Neuronal stem cell (in vitro differentiated cells): ENCODE measurements around the gene INTS1.
A peak's percentile ranks its signal among the peaks of the same experiment; 100 is the strongest.

Experiments
- DNase-seq: peaks from one replicate; pipeline ENCODE4 v3.0.0-alpha.2; 2013; ENCODE audit warnings: low spot score
- H2AFZ ChIP-seq: one replicate; pipeline ENCODE4 v1.6.1; 2013; ENCODE audit warnings: mild to moderate bottlenecking, low read length, inconsistent platforms
- H2AK5ac ChIP-seq: 2 replicates; pipeline ENCODE4 v1.6.1; 2013; ENCODE audit warnings: low read depth, mild to moderate bottlenecking, inconsistent platforms, low read length, moderate library complexity, mixed read lengths
- H2BK120ac ChIP-seq: 2 replicates; pipeline ENCODE4 v1.6.1; 2013; ENCODE audit warnings: low read depth, mild to moderate bottlenecking, inconsistent platforms, low read length, moderate library complexity, mixed read lengths
- H2BK12ac ChIP-seq: one replicate; pipeline ENCODE4 v1.6.1; 2013; ENCODE audit warnings: low read length, inconsistent platforms
- H2BK15ac ChIP-seq: 2 replicates; pipeline ENCODE4 v1.6.1; 2013; ENCODE audit warnings: mild to moderate bottlenecking, low read length, inconsistent platforms, mixed read lengths
- H2BK5ac ChIP-seq: one replicate; pipeline ENCODE4 v1.6.1; 2013; ENCODE audit warnings: inconsistent platforms, mild to moderate bottlenecking, low read length, moderate library complexity
- H3K14ac ChIP-seq: one replicate; pipeline ENCODE4 v1.6.1; 2013; ENCODE audit warnings: low read length, inconsistent platforms
- H3K18ac ChIP-seq: 2 replicates; pipeline ENCODE4 v1.6.1; 2013; ENCODE audit warnings: low read length, inconsistent platforms
- H3K23ac ChIP-seq: 2 replicates; pipeline ENCODE4 v1.6.1; 2013; ENCODE audit warnings: low read depth, mild to moderate bottlenecking, mixed read lengths, low read length, inconsistent platforms; ENCODE audit not compliant: poor library complexity
- H3K27ac ChIP-seq: replicated peaks from 3 replicates; pipeline ENCODE4 v1.5.1; 2013; ENCODE audit warnings: low read length, inconsistent platforms
- H3K27me3 ChIP-seq, 3 experiments: 2 replicates each; pipeline ENCODE4 v1.6.1; 2013; ENCODE audit warnings: low read length in 3 of 3, mild to moderate bottlenecking in 2 of 3, inconsistent platforms in 1 of 3, low read depth in 1 of 3, mixed read lengths in 1 of 3, moderate library complexity in 1 of 3; ENCODE audit not compliant: control insufficient read depth in 3 of 3, insufficient read depth in 3 of 3
- H3K36me3 ChIP-seq, 2 donors: replicated peaks in 1 of 2; 2 replicates each; pipeline ENCODE4 v1.6.1; 2013; ENCODE audit warnings: low read length in 2 of 2; ENCODE audit not compliant: control insufficient read depth in 2 of 2, insufficient read depth in 2 of 2
- H3K4ac ChIP-seq: 2 replicates; pipeline ENCODE4 v1.6.1; 2013; ENCODE audit warnings: inconsistent platforms, mild to moderate bottlenecking, low read length, moderate library complexity
- H3K4me1 ChIP-seq, 2 donors: 1 replicate in 1 of 2; 2 replicates in 1 of 2; pipeline ENCODE4 v1.6.1; 2013; ENCODE audit warnings: low read length in 2 of 2, low read depth in 1 of 2; ENCODE audit not compliant: control insufficient read depth in 2 of 2, insufficient read depth in 1 of 2
- H3K4me2 ChIP-seq: one replicate; pipeline ENCODE4 v1.6.1; 2013; ENCODE audit warnings: mild to moderate bottlenecking, low read length, inconsistent platforms; ENCODE audit not compliant: insufficient read depth, poor library complexity, severe bottlenecking
- H3K4me3 ChIP-seq, 2 donors: 2 replicates each; pipeline ENCODE4 v1.5.1; 2013; ENCODE audit warnings: low read length in 2 of 2, mild to moderate bottlenecking in 2 of 2, inconsistent platforms in 1 of 2, moderate library complexity in 1 of 2
- H3K79me1 ChIP-seq: one replicate; pipeline ENCODE4 v1.6.1; 2013; ENCODE audit warnings: low read depth, mild to moderate bottlenecking, inconsistent platforms, low read length, moderate library complexity
- H3K9ac ChIP-seq: one replicate; pipeline ENCODE4 v1.6.1; 2013; ENCODE audit warnings: mild to moderate bottlenecking, low read depth, low read length, inconsistent platforms; ENCODE audit not compliant: poor library complexity
- H3K9me3 ChIP-seq, 2 donors: replicated peaks in 1 of 2; 2 replicates each; pipeline versions ENCODE3 to v1.6.1; 2013; ENCODE audit warnings: low read length in 2 of 2, mild to moderate bottlenecking in 2 of 2, inconsistent platforms in 1 of 2, low read depth in 1 of 2, mixed read lengths in 1 of 2, moderate library complexity in 1 of 2; ENCODE audit not compliant: control insufficient read depth in 2 of 2, insufficient read depth in 1 of 2
- H4K8ac ChIP-seq: one replicate; pipeline ENCODE4 v1.6.1; 2013; ENCODE audit warnings: low read depth, mild to moderate bottlenecking, inconsistent platforms, low read length, moderate library complexity
- H4K91ac ChIP-seq: one replicate; pipeline ENCODE4 v1.6.1; 2013; ENCODE audit warnings: low read length, low read depth, mild to moderate bottlenecking, inconsistent platforms; ENCODE audit not compliant: poor library complexity
- WGBS, 2 donors: extraction: QIAGEN DNeasy Blood & Tissue Kit; methylation state at CpG; one replicate each; pipeline ENCODE4 v1.1.7; 2013; ENCODE audit warnings: missing lambda C conversion rate in 2 of 2, mixed read lengths in 1 of 2; ENCODE audit not compliant: insufficient read length in 2 of 2, insufficient replicate concordance in 1 of 2; ENCODE audit errors: extremely low coverage in 2 of 2; 5-methylcytosine and 5-hydroxymethylcytosine counted together

INTS1 gene

DNA sequence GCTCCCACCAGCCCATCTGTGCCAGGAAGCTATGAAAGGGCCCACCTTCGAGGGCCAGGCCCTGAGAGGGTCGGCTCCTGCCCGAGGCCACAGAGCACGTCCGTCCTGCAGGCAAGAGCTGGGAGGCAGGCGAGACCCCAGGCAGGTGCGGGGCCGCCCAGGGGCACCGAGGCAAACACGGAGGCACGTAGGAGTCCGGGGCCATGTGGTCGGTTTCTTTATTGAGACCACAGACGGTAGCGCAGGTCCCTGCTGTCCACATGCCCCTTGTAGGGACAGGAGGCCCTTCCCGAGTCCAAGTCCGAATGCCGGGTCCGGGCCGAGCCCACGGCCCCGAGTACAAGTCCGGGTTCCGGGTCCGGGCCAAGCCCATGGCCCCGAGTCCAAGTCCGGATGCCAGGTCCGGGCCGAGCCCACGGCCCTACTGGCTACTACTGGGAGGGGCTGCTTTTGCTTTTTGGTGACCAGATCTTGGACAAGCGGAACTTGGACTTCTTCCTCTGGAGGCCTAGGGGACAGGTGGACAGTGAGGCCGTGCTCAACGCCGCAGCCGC, 69.9 kb downstream of the INTS1 start:
- H3K9ac ChIP-seq = no peak overlapping the region
- peak overlapping the region; percentile 16 for H2BK12ac ChIP-seq
- no CpG with 5 or more reads among the region's 35 CpGs for WGBS, 2 donors
- no peak overlapping the region for H3K4ac ChIP-seq
- H2AK5ac ChIP-seq = peak overlapping the region; percentile 95
- H2BK15ac ChIP-seq = no peak overlapping the region
- H3K27ac ChIP-seq = no peak overlapping the region
- peak overlapping the region; percentile 43 for H4K8ac ChIP-seq
- H3K4me2 ChIP-seq = no peak overlapping the region
- H2AFZ ChIP-seq = no peak overlapping the region
- H3K18ac ChIP-seq = peak overlapping the region; percentile 38
- peak overlapping the region; percentile 53 for H2BK5ac ChIP-seq
- H3K4me3 ChIP-seq = no peak overlapping the region
- peaks cover 0 to 2% of the 10 kb centered on the region in 2 donors for H3K36me3 ChIP-seq
- no peak overlapping the region for H2BK120ac ChIP-seq
- H3K4me1 ChIP-seq = peaks cover under 1 to 5% of the 10 kb centered on the region in 2 donors
- no peak for DNase-seq
- no peak overlapping the region for H3K23ac ChIP-seq
- H3K79me1 ChIP-seq = peaks cover 2% of the 10 kb centered on the region
- H4K91ac ChIP-seq = no peak overlapping the region
- peak overlapping the region; percentile 71 for H3K14ac ChIP-seq
- H3K27me3 ChIP-seq = peaks cover 0 to 27% (median 4%) of the 10 kb centered on the region in 3 experiments
- H3K9me3 ChIP-seq = peaks cover 0 to 2% of the 10 kb centered on the region in 2 donors

DNA sequence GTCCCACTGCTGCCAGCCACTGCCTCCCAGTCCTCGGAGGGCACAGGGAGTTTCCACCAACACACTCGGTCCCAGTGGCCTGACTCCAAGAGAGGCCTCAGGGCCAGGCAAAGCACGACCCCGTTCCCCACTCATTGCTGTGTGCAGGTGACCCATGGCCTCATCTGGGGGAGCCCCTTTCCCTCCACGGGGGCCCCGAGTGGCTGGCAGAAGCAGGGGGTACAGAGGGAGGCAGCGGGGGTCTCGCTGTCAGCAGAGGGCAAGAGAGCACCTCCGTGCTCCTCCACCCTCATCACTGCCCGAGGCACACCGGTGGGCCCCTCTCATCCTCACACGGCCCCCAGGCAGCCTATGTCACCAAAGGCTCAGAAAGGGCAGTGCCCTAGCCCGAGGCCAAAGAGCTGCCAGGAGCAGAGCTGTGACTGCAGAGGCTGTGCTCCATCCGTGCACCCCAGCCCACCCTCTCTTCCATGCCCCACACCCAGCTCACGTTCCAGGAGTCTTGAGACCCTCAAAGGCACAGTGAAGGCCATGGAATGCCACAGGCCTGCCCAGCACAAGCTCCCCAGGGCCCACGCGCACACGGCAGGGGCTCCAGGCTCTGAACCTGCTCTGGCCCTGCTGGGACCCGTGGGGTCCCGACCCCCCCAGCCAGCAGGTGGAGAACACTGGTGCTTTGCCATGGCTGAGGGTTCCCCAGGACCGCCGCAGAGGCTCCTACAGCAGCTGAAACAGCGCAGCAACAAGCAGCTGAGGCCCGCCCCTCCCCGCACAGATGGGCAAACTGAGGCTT, 70.9 kb downstream of the INTS1 start:
- no peak overlapping the region for H2BK5ac ChIP-seq
- peaks cover 0 to 35% (median 4%) of the 10 kb centered on the region in 3 experiments for H3K27me3 ChIP-seq
- H3K27ac ChIP-seq = no peak overlapping the region
- no peak overlapping the region for H3K4me3 ChIP-seq
- no peak overlapping the region for H3K14ac ChIP-seq
- H3K23ac ChIP-seq = peak overlapping the region; percentile 55
- peak overlapping the region; percentile 43 for H4K91ac ChIP-seq
- no peaks in the 10 kb centered on the region for H3K9me3 ChIP-seq
- no CpG with 5 or more reads among the region's 25 CpGs for WGBS, 2 donors
- H4K8ac ChIP-seq = no peak overlapping the region
- H3K9ac ChIP-seq = no peak overlapping the region
- H2AFZ ChIP-seq = no peak overlapping the region
- H2BK12ac ChIP-seq = peak overlapping the region; percentile 16
- H3K4me1 ChIP-seq = peaks cover 0 to 5% of the 10 kb centered on the region in 2 donors
- no peak overlapping the region for H3K4ac ChIP-seq
- H3K18ac ChIP-seq = peak overlapping the region; percentile 90
- H2BK120ac ChIP-seq = no peak overlapping the region
- peaks cover 2% of the 10 kb centered on the region for H3K79me1 ChIP-seq
- no peak overlapping the region for H3K4me2 ChIP-seq
- peak overlapping the region; percentile 95 for H2AK5ac ChIP-seq
- H3K36me3 ChIP-seq = no peaks in the 10 kb centered on the region
- peak overlapping the region; percentile 94 for H2BK15ac ChIP-seq
- DNase-seq = no peak

DNA sequence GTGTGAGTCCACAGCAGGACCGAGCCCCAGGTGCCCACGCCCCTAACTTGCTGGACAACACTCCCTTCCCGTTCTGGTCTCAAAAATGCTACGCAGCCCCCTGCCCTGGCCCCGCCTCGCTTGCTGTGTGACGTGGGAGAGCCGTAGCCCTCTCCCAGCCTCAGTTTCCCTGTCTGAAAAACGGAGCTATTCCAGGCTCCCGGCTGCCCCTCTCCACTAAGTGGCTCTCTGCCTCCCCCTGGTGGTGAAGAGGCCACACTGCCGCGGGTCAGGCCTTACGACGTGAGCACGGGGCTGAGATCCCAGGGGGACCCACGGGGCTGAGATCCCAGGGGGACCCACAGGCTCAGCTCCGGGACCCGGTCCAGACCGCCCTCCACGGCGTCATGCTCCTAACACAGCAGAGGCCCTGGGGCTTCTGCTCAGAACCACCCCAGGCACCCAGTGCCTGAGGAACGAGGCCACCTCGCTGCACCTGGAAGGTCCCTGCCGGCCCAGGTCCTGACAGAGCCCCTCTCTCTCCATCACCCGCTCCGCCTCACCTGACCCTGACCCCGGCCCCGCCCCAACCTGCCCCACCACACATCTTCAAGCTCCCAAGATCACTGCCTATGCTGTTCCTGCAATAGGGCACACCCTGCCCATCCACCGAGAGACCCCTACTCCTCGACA, 71.6 kb downstream of the INTS1 start:
- H3K23ac ChIP-seq = peak overlapping the region; percentile 97
- DNase-seq = peak; percentile 78
- H2BK12ac ChIP-seq = peak overlapping the region; percentile 63
- H2AK5ac ChIP-seq = peak overlapping the region; percentile 96
- peak overlapping the region; percentile 90 for H3K18ac ChIP-seq
- H3K9ac ChIP-seq = peak overlapping the region; percentile 30
- no peak overlapping the region for H4K8ac ChIP-seq
- no peak overlapping the region for H3K4me3 ChIP-seq
- H3K79me1 ChIP-seq = peaks cover 2% of the 10 kb centered on the region
- WGBS, 2 donors = no CpG with 5 or more reads among the region's 30 CpGs
- H2BK5ac ChIP-seq = peak overlapping the region; percentile 53
- peaks cover 0 to 5% of the 10 kb centered on the region in 2 donors for H3K4me1 ChIP-seq
- no peaks in the 10 kb centered on the region for H3K36me3 ChIP-seq
- no peak overlapping the region for H2AFZ ChIP-seq
- H3K27ac ChIP-seq = no peak overlapping the region
- no peaks in the 10 kb centered on the region for H3K9me3 ChIP-seq
- H3K4ac ChIP-seq = no peak overlapping the region
- no peak overlapping the region for H3K4me2 ChIP-seq
- H3K14ac ChIP-seq = peak overlapping the region; percentile 82
- H2BK15ac ChIP-seq = peak overlapping the region; percentile 94
- H4K91ac ChIP-seq = peak overlapping the region; percentile 43
- H2BK120ac ChIP-seq = no peak overlapping the region
- H3K27me3 ChIP-seq = peaks cover 0 to 35% (median 4%) of the 10 kb centered on the region in 3 experiments
